Stomach (tissue), 9 donors: ENCODE results near the gene SNCB. TPM values are rescaled to one million over a fixed set of nuclear protein-coding genes. Genes with fewer than 3 reads are reported as not detected.
A peak's percentile ranks its signal among the peaks of the same experiment; 100 is the strongest.

Experiments used
- DNase-seq, 2 donors: peaks; one replicate each; pipeline versions ENCODE4 v3.0.0 to v3.0.0-alpha.2; 2013 to 2019
- H3K27ac ChIP-seq, 5 donors: fragments of 200-600 bp in 4 of 5; sonication (generic) in 4 of 5; one replicate each; pipeline ENCODE4 v1.5.1; 2013 to 2019; ENCODE audit warnings: mild to moderate bottlenecking in 1 of 5, moderate library complexity in 1 of 5
- H3K27me3 ChIP-seq, 3 donors: fragments of 200-600 bp; sonication (generic); one replicate each; pipeline ENCODE4 v1.5.1; 2017 to 2019; ENCODE audit warnings: mixed run types in 1 of 3
- H3K36me3 ChIP-seq, 4 donors: fragments of 200-600 bp; sonication (generic); 1 replicate in 3 of 4; 2 replicates in 1 of 4; pipeline ENCODE4 v1.5.1; 2016 to 2019
- H3K4me1 ChIP-seq, 4 donors: fragments of 200-600 bp; sonication (generic); one replicate each; pipeline ENCODE4 v1.5.1; 2016 to 2019
- H3K4me3 ChIP-seq, 4 donors: fragments of 200-600 bp; sonication (generic) in 3 of 4; one replicate each; pipeline ENCODE4 v1.5.1; 2016 to 2019; ENCODE audit warnings: mild to moderate bottlenecking in 1 of 4
- H3K9me3 ChIP-seq, 4 donors: fragments of 200-600 bp; sonication (generic); one replicate each; pipeline ENCODE4 v1.5.1; 2016 to 2019
- CTCF ChIP-seq, 7 experiments: fragments of 450-650 bp in 4 of 7; fragments of 200-600 bp in 3 of 7; sonication (generic) in 3 of 7; IDR thresholded peaks; one replicate each; pipeline ENCODE4 v1.5.1; 2016 to 2019; ENCODE audit warnings: antibody characterized with exemption in 7 of 7, control low read depth in 2 of 7, mild to moderate bottlenecking in 1 of 7
- EP300 ChIP-seq: sonication (generic); formaldehyde crosslinking; IDR thresholded peaks from one replicate; pipeline ENCODE4 v1.6.1; 2017; ENCODE audit warnings: antibody characterized with exemption
- POLR2A ChIP-seq, 4 donors: fragments of 450-650 bp; IDR thresholded peaks; one replicate each; pipeline ENCODE4 v1.6.1; 2016; ENCODE audit warnings: antibody characterized with exemption in 4 of 4, control low read depth in 2 of 4, mild to moderate bottlenecking in 1 of 4, moderate library complexity in 1 of 4
- POLR2AphosphoS5 ChIP-seq, 3 donors: sonication (generic); formaldehyde crosslinking; IDR thresholded peaks; one replicate each; pipeline ENCODE4 v1.6.1; 2016; ENCODE audit warnings: antibody characterized with exemption in 3 of 3
- WGBS, 5 donors: extraction: QIAGEN DNeasy Blood & Tissue Kit in 3 of 5; methylation state at CpG; one replicate each; pipeline versions ENCODE4 v1.1.5 to v1.1.7; 2013 to 2018; 5-methylcytosine and 5-hydroxymethylcytosine counted together
- intact Hi-C: fragments of 100-400 bp; cut with DNase I; formaldehyde crosslinking; loops from one replicate; pipeline ENCODE4 v1.15.1; 2023; ENCODE audit warnings: low total_unique reads
- polyA plus RNA-seq, 3 donors: library from polyadenylated mRNA; stranded (reverse); fragments of 200-250 nt; gene quantifications; one replicate each; pipeline ENCODE4 v1.2.3, GENCODE V29; 2013
- total RNA-seq, 5 donors: library from RNA; depleted of rRNA; stranded (reverse); fragments of >200 nt; gene quantifications; one replicate each; pipeline versions ENCODE4 v1.1.0 to v1.2.3, GENCODE V29; 2014 to 2016
- donor health status: healthy with polysubstance abuse.
- donor health status: Bipolar disorder and iron deficiency.
- donor health status: healthy.

The SNCB gene
- total and polyA plus RNA-seq, 8 donors, result not detected

- intact Hi-C loops, result no loop called here
- DNase-seq, result no peak
- Histone ChIP-seq H3K4me3 (peak overlapping the region; percentile 40 to 53 (median 42)), H3K4me1 (peaks cover 6 to 15% (median 14%) of the 10 kb centered on the region in 4 donors), H3K27ac (peak overlapping the region in 1 of 5 donors; percentile 62), H3K27me3 (peaks cover 0 to 73% (median 13%) of the 10 kb centered on the region in 3 donors), H3K9me3 (no peaks in the 10 kb centered on the region), H3K36me3 (no peaks in the 10 kb centered on the region)
- 61 to 69% (median 66%) methylated on average over 32 to 47 of the region's 47 CpGs for WGBS, 5 donors
- TF ChIP-seq CTCF (IDR thresholded peaks at IDR 0.05) (no peak), EP300 (no peak), POLR2A (IDR thresholded peaks at IDR 0.05) (no peak), POLR2AphosphoS5 (IDR thresholded peaks at IDR 0.05) (no peak)
These were observed 32.6 kb downstream of the SNCB start for GRCh38 chr5:176597417-176598389.

GRCh38 chr5:176596689-176597416 lies 33.5 kb downstream of the SNCB start:
- Histone ChIP-seq H3K36me3 (no peaks in the 10 kb centered on the region), H3K27me3 (peaks cover 0 to 73% (median 13%) of the 10 kb centered on the region in 3 donors), H3K9me3 (no peaks in the 10 kb centered on the region), H3K27ac (peak overlapping the region in 1 of 5 donors; percentile 62), H3K4me1 (peaks cover 6 to 15% (median 14%) of the 10 kb centered on the region in 4 donors), H3K4me3 (peak overlapping the region; percentile 40 to 53 (median 42))
- DNase-seq, result peak; percentile 42 to 79
- TF ChIP-seq CTCF (IDR thresholded peaks at IDR 0.05), result no peak
- no peak for TF ChIP-seq EP300
- TF ChIP-seq POLR2A (IDR thresholded peaks at IDR 0.05), result no peak
- TF ChIP-seq POLR2AphosphoS5 (IDR thresholded peaks at IDR 0.05), result no peak
- intact Hi-C loops, result no loop called here
- WGBS, 5 donors, result 3 to 28% (median 5%) methylated on average over 6 to 98 of the region's 98 CpGs

- peaks cover 6 to 15% (median 14%) of the 10 kb centered on the region in 4 donors for H3K4me1 ChIP-seq
- no peak for DNase-seq
- TF ChIP-seq POLR2A (IDR thresholded peaks at IDR 0.05) (no peak), POLR2AphosphoS5 (IDR thresholded peaks at IDR 0.05) (no peak), EP300 (no peak), CTCF (IDR thresholded peaks at IDR 0.05) (no peak)
- peaks cover 0 to 73% (median 13%) of the 10 kb centered on the region in 3 donors for H3K27me3 ChIP-seq
- WGBS, 5 donors, result 84 to 87% (median 84%) methylated on average over 21 to 23 of the region's 23 CpGs
- no peaks in the 10 kb centered on the region for H3K9me3 ChIP-seq
- H3K4me3 ChIP-seq, result peak overlapping the region in 2 of 4 donors; percentile 44 to 53
- no peak overlapping the region for H3K27ac ChIP-seq
- no peaks in the 10 kb centered on the region for H3K36me3 ChIP-seq
- intact Hi-C loops, result no loop called here
These were observed 34.2 kb downstream of the SNCB start for GRCh38 chr5:176596069-176596644.
